Measurements from ENCODE around the gene ATXN7. TPM values are rescaled to one million over a fixed set of nuclear protein-coding genes. Genes with fewer than 3 reads are reported as not detected.

The ATXN7 gene
- total and polyA plus RNA-seq, 7 donors, result 2.4 to 27.2 (median 16.2) TPM

GRCh38 chr3:63920001-63920400 lies 56.3 kb downstream of the ATXN7 start:
- H3K4me3 ChIP-seq, result no peak overlapping the region
- WGBS, 3 donors, result 90 to 94% (median 91%) methylated on average over 5 of the region's 5 CpGs
- peaks cover 3 to 65% of the 10 kb centered on the region in 2 donors for H3K36me3 ChIP-seq (ENCODE audit: insufficient read depth in 1 of 2, low read depth in 1 of 2)
- H3K9me3 ChIP-seq, result no peaks in the 10 kb centered on the region
- intact Hi-C loops (cut with DNase I), result no loop called here
- no peaks in the 10 kb centered on the region for H3K27me3 ChIP-seq (ENCODE audit: insufficient read depth in 3 of 3, low read length in 2 of 3)
- H3K4me1 ChIP-seq, result no peaks in the 10 kb centered on the region
- no peak overlapping the region for H3K27ac ChIP-seq
- ATAC-seq, result no peak
- no peak for DNase-seq
- no peak for TF ChIP-seq CTCF (IDR thresholded peaks at IDR 0.05)

- Histone ChIP-seq H3K36me3 (ENCODE audit: insufficient read depth in 1 of 2, low read depth in 1 of 2) (peaks cover 3 to 65% of the 10 kb centered on the region in 2 donors), H3K27me3 (ENCODE audit: insufficient read depth in 3 of 3, low read length in 2 of 3) (no peaks in the 10 kb centered on the region), H3K4me3 (no peak overlapping the region), H3K27ac (no peak overlapping the region), H3K4me1 (no peaks in the 10 kb centered on the region), H3K9me3 (no peaks in the 10 kb centered on the region)
- no peak for ATAC-seq
- intact Hi-C loops (cut with DNase I), result no loop called here
- DNase-seq, result no peak
- WGBS, 3 donors, result 92 to 96% (median 94%) methylated on average over 6 of the region's 6 CpGs
- no peak for TF ChIP-seq CTCF (IDR thresholded peaks at IDR 0.05)
Observed at GRCh38 chr3:63921741-63922482, 58.2 kb downstream of the ATXN7 start.

- WGBS, 3 donors, result 84 to 93% (median 92%) methylated on average over 2 of the region's 2 CpGs
- H3K9me3 ChIP-seq, result no peaks in the 10 kb centered on the region
- H3K36me3 ChIP-seq (ENCODE audit: insufficient read depth in 1 of 2, low read depth in 1 of 2), result peaks cover 3 to 65% of the 10 kb centered on the region in 2 donors
- DNase-seq (no peak), ATAC-seq (no peak)
- no peak for TF ChIP-seq CTCF (IDR thresholded peaks at IDR 0.05)
- intact Hi-C loops (cut with DNase I), result no loop called here
- no peaks in the 10 kb centered on the region for H3K27me3 ChIP-seq (ENCODE audit: insufficient read depth in 3 of 3, low read length in 2 of 3)
- H3K4me3 ChIP-seq, result no peak overlapping the region
- H3K4me1 ChIP-seq, result no peaks in the 10 kb centered on the region
- no peak overlapping the region for H3K27ac ChIP-seq
Observed at GRCh38 chr3:63922491-63923199, 59.0 kb downstream of the ATXN7 start.

GRCh38 chr3:63926309-63926708 lies 62.6 kb downstream of the ATXN7 start:
- Histone ChIP-seq H3K36me3 (ENCODE audit: insufficient read depth in 1 of 2, low read depth in 1 of 2) (peaks cover 0 to 49% of the 10 kb centered on the region in 2 donors), H3K9me3 (no peaks in the 10 kb centered on the region), H3K4me3 (no peak overlapping the region), H3K4me1 (peaks cover under 1% of the 10 kb centered on the region), H3K27ac (no peak overlapping the region), H3K27me3 (ENCODE audit: insufficient read depth in 3 of 3, low read length in 2 of 3) (no peaks in the 10 kb centered on the region)
- DNase-seq (no peak), ATAC-seq (no peak)
- intact Hi-C loops (cut with DNase I), result no loop called here
- no peak for TF ChIP-seq CTCF (IDR thresholded peaks at IDR 0.05)
- 95% methylated on average over 4 of the region's 4 CpGs for WGBS, 3 donors

All from psoas muscle (tissue), 8 donors.